ENCODE data around the gene ZGRF1. TPM values are rescaled to one million over a fixed set of nuclear protein-coding genes. Genes with fewer than 3 reads are reported as not detected.

ZGRF1 gene
- polyA plus RNA-seq, 1 donor from 2014 or later: 18.0 TPM

- H3K9me3 ChIP-seq (ENCODE audit: low read length): no peaks in the 10 kb centered on the region
- TF ChIP-seq, protein P1, sequence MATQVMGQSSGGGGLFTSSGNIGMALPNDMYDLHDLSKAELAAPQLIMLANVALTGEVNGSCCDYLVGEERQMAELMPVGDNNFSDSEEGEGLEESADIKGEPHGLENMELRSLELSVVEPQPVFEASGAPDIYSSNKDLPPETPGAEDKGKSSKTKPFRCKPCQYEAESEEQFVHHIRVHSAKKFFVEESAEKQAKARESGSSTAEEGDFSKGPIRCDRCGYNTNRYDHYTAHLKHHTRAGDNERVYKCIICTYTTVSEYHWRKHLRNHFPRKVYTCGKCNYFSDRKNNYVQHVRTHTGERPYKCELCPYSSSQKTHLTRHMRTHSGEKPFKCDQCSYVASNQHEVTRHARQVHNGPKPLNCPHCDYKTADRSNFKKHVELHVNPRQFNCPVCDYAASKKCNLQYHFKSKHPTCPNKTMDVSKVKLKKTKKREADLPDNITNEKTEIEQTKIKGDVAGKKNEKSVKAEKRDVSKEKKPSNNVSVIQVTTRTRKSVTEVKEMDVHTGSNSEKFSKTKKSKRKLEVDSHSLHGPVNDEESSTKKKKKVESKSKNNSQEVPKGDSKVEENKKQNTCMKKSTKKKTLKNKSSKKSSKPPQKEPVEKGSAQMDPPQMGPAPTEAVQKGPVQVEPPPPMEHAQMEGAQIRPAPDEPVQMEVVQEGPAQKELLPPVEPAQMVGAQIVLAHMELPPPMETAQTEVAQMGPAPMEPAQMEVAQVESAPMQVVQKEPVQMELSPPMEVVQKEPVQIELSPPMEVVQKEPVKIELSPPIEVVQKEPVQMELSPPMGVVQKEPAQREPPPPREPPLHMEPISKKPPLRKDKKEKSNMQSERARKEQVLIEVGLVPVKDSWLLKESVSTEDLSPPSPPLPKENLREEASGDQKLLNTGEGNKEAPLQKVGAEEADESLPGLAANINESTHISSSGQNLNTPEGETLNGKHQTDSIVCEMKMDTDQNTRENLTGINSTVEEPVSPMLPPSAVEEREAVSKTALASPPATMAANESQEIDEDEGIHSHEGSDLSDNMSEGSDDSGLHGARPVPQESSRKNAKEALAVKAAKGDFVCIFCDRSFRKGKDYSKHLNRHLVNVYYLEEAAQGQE (IDR thresholded peaks at IDR 0.05; ENCODE audit: borderline replicate concordance): no peak
- TF ChIP-seq EP300 (conservative IDR thresholded peaks at IDR 0.05; ENCODE audit: poor library complexity, severe bottlenecking) (no peak), EZH2 (IDR thresholded peaks at IDR 0.05; ENCODE audit: borderline replicate concordance, insufficient read depth, low read length, poor library complexity, severe bottlenecking) (no peak), POLR2AphosphoS5 (IDR thresholded peaks at IDR 0.05) (no peak), MXI1 (conservative IDR thresholded peaks at IDR 0.05; ENCODE audit: poor library complexity, severe bottlenecking) (no peak), RAD21 (conservative IDR thresholded peaks at IDR 0.05) (no peak), SMC3 (conservative IDR thresholded peaks at IDR 0.05; ENCODE audit: poor library complexity) (no peak), TAF1 (IDR thresholded peaks at IDR 0.05; ENCODE audit: low read depth) (no peak)
- TF ChIP-seq, protein P2, sequence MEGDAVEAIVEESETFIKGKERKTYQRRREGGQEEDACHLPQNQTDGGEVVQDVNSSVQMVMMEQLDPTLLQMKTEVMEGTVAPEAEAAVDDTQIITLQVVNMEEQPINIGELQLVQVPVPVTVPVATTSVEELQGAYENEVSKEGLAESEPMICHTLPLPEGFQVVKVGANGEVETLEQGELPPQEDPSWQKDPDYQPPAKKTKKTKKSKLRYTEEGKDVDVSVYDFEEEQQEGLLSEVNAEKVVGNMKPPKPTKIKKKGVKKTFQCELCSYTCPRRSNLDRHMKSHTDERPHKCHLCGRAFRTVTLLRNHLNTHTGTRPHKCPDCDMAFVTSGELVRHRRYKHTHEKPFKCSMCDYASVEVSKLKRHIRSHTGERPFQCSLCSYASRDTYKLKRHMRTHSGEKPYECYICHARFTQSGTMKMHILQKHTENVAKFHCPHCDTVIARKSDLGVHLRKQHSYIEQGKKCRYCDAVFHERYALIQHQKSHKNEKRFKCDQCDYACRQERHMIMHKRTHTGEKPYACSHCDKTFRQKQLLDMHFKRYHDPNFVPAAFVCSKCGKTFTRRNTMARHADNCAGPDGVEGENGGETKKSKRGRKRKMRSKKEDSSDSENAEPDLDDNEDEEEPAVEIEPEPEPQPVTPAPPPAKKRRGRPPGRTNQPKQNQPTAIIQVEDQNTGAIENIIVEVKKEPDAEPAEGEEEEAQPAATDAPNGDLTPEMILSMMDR (IDR thresholded peaks at IDR 0.05; ENCODE audit: poor library complexity, severe bottlenecking): no peak
- no peaks in the 10 kb centered on the region for H4K20me1 ChIP-seq (ENCODE audit: insufficient read depth)
- no peak overlapping the region for H3K27ac ChIP-seq (ENCODE audit: low read length)
- H3K27me3 ChIP-seq (ENCODE audit: insufficient read depth, low read depth, low read length): no peaks in the 10 kb centered on the region
- H3K4me3 ChIP-seq (ENCODE audit: low read length): no peak overlapping the region
- H3K9ac ChIP-seq (ENCODE audit: low read length): no peak overlapping the region
- no peaks in the 10 kb centered on the region for H3K79me2 ChIP-seq (replicated peaks; ENCODE audit: insufficient read depth, low read length)
- H3K4me2 ChIP-seq (ENCODE audit: low read length): no peak overlapping the region
- H3K36me3 ChIP-seq (ENCODE audit: insufficient read depth, low read length): no peaks in the 10 kb centered on the region
- no peak overlapping the region for H2AFZ ChIP-seq (ENCODE audit: low read depth, low read length)
- no peaks in the 10 kb centered on the region for H3F3A ChIP-seq (ENCODE audit: insufficient read depth, low read length, poor library complexity, severe bottlenecking)
- no peaks in the 10 kb centered on the region for H3K9me2 ChIP-seq (ENCODE audit: insufficient read depth, low read length)
Observed at GRCh38 chr4:112532267-112532666, 104.4 kb downstream of the ZGRF1 start.

- Histone ChIP-seq H3K9me3 (ENCODE audit: low read length) (no peaks in the 10 kb centered on the region), H3K4me2 (ENCODE audit: low read length) (no peak overlapping the region), H3K4me3 (ENCODE audit: low read length) (no peak overlapping the region), H3F3A (ENCODE audit: insufficient read depth, low read length, poor library complexity, severe bottlenecking) (no peaks in the 10 kb centered on the region), H3K9ac (ENCODE audit: low read length) (no peak overlapping the region), H3K9me2 (ENCODE audit: insufficient read depth, low read length) (no peaks in the 10 kb centered on the region), H3K27me3 (ENCODE audit: insufficient read depth, low read depth, low read length) (no peaks in the 10 kb centered on the region), H3K36me3 (ENCODE audit: insufficient read depth, low read length) (no peaks in the 10 kb centered on the region), H3K79me2 (replicated peaks; ENCODE audit: insufficient read depth, low read length) (no peaks in the 10 kb centered on the region), H2AFZ (ENCODE audit: low read depth, low read length) (no peak overlapping the region), H3K27ac (ENCODE audit: low read length) (no peak overlapping the region), H4K20me1 (ENCODE audit: insufficient read depth) (no peaks in the 10 kb centered on the region)
- no peak for TF ChIP-seq EZH2 (IDR thresholded peaks at IDR 0.05; ENCODE audit: borderline replicate concordance, insufficient read depth, low read length, poor library complexity, severe bottlenecking)
- no peak for TF ChIP-seq EP300 (conservative IDR thresholded peaks at IDR 0.05; ENCODE audit: poor library complexity, severe bottlenecking)
- TF ChIP-seq SMC3 (conservative IDR thresholded peaks at IDR 0.05; ENCODE audit: poor library complexity): no peak
- TF ChIP-seq, protein P2 (IDR thresholded peaks at IDR 0.05; ENCODE audit: poor library complexity, severe bottlenecking): no peak
- no peak for TF ChIP-seq RAD21 (conservative IDR thresholded peaks at IDR 0.05)
- TF ChIP-seq POLR2AphosphoS5 (IDR thresholded peaks at IDR 0.05): no peak
Observed at GRCh38 chr4:112531146-112531545, 105.6 kb downstream of the ZGRF1 start.
